ENCODE measurements around the gene PLCB1. TPM values are rescaled to one million over a fixed set of nuclear protein-coding genes. Genes with fewer than 3 reads are reported as not detected.

PLCB1 gene
- total RNA-seq, 1 experiment from 2014 or later, result not detected

DNA sequence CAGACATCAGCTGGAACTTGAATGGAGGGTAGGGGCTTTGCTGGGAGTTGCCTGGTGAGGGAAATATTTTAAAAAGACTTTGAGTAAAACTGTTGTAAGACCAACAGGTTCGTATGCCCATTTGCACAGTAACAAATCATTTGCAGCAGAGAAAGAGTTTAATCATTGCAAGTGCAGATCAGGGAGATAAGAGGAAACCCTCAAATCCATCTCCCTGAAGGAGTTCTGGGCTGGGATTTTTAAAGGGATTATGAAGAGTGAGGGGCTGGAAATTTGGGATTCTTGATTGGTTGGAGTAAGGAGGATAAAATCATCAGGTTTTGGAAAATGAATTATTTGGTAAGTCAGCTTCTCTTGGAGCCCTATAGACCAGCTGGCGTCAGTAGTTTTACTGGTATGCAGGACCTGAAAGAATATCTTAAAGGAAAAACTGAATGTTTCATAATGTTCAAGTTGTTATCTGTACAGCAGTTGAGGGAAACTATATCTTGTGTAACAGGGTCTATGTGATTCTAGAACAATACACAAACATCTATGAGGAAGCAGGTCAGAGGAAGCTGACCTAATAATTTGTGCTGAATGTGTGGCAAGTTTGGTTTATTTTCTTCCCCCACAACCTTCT, 295.5 kb downstream of the PLCB1 start:
- Histone ChIP-seq H3K27ac (no peak overlapping the region), H3K79me2 (ENCODE audit: low read depth) (no peaks in the 10 kb centered on the region), H3K36me3 (ENCODE audit: low read depth) (no peaks in the 10 kb centered on the region), H3K9me3 (ENCODE audit: insufficient read depth, low read depth) (no peaks in the 10 kb centered on the region), H3K27me3 (ENCODE audit: insufficient read depth, low read depth) (no peaks in the 10 kb centered on the region), H3K4me2 (no peak overlapping the region), H3F3A (ENCODE audit: insufficient read depth, low read depth) (no peaks in the 10 kb centered on the region), H3K4me3 (no peak overlapping the region), H3K4me1 (replicated peaks; ENCODE audit: insufficient read depth) (no peaks in the 10 kb centered on the region), H3K9me2 (ENCODE audit: insufficient read depth) (no peaks in the 10 kb centered on the region), H2AFZ (no peak overlapping the region), H4K20me1 (ENCODE audit: insufficient read depth) (no peaks in the 10 kb centered on the region)
- ChIA-PET CTCF (no interaction called here), POLR2A (ENCODE audit: unreplicated experiment) (no interaction called here)
- BruUV-seq (replicated peaks), result no TSS peak
- intact Hi-C loops (cut with micrococcal nuclease; ENCODE audit: unreplicated experiment), result no loop called here
- no peak for DNase-seq
- no peak for TF ChIP-seq EZH2 (IDR thresholded peaks at IDR 0.05; ENCODE audit: low read depth)
- TF ChIP-seq, protein P1, sequence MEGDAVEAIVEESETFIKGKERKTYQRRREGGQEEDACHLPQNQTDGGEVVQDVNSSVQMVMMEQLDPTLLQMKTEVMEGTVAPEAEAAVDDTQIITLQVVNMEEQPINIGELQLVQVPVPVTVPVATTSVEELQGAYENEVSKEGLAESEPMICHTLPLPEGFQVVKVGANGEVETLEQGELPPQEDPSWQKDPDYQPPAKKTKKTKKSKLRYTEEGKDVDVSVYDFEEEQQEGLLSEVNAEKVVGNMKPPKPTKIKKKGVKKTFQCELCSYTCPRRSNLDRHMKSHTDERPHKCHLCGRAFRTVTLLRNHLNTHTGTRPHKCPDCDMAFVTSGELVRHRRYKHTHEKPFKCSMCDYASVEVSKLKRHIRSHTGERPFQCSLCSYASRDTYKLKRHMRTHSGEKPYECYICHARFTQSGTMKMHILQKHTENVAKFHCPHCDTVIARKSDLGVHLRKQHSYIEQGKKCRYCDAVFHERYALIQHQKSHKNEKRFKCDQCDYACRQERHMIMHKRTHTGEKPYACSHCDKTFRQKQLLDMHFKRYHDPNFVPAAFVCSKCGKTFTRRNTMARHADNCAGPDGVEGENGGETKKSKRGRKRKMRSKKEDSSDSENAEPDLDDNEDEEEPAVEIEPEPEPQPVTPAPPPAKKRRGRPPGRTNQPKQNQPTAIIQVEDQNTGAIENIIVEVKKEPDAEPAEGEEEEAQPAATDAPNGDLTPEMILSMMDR (conservative IDR thresholded peaks at IDR 0.05), result no peak

DNA sequence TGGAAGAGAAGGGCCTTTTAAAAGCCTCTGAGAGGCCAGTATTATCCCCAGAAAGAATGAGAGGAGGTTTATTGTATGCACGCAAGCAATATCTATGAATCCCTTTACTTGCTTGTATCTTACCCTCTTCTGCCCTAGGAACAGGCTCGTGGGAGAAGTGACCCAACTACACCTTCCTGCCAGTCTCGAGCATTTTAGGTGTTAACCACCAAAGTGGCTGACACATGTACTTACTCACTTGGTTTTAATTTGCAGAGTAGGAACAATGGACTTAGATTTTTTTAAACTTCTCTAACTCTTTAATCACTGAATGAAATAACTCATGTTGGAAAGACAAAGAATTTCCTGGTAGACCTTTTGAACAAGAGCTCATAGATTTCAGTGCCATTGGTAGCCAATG, 296.9 kb downstream of the PLCB1 start:
- no peaks in the 10 kb centered on the region for H3K79me2 ChIP-seq (ENCODE audit: low read depth)
- H3F3A ChIP-seq (ENCODE audit: insufficient read depth, low read depth), result no peaks in the 10 kb centered on the region
- no peaks in the 10 kb centered on the region for H3K36me3 ChIP-seq (ENCODE audit: low read depth)
- TF ChIP-seq EZH2 (IDR thresholded peaks at IDR 0.05; ENCODE audit: low read depth), result no peak
- TF ChIP-seq, protein P1 (conservative IDR thresholded peaks at IDR 0.05), result no peak
- no peaks in the 10 kb centered on the region for H4K20me1 ChIP-seq (ENCODE audit: insufficient read depth)
- H3K27ac ChIP-seq, result no peak overlapping the region
- H3K9me3 ChIP-seq (ENCODE audit: insufficient read depth, low read depth), result no peaks in the 10 kb centered on the region
- DNase-seq, result no peak
- POLR2A ChIA-PET (ENCODE audit: unreplicated experiment), result no interaction called here
- H3K27me3 ChIP-seq (ENCODE audit: insufficient read depth, low read depth), result no peaks in the 10 kb centered on the region
- H3K9me2 ChIP-seq (ENCODE audit: insufficient read depth), result no peaks in the 10 kb centered on the region
- CTCF ChIA-PET, result no interaction called here
- intact Hi-C loops (cut with micrococcal nuclease; ENCODE audit: unreplicated experiment), result no loop called here
- H2AFZ ChIP-seq, result no peak overlapping the region
- H3K4me1 ChIP-seq (replicated peaks; ENCODE audit: insufficient read depth), result no peaks in the 10 kb centered on the region
- no TSS peak for BruUV-seq (replicated peaks)
- no peak overlapping the region for H3K4me3 ChIP-seq
- H3K4me2 ChIP-seq, result no peak overlapping the region

GRCh38 chr20:8431538-8432434, 299.7 kb downstream of the PLCB1 start:
- no TSS peak for BruUV-seq (replicated peaks)
- CTCF ChIA-PET, result no interaction called here

More at GRCh38 chr20:8431538-8432434, 299.7 kb downstream of the PLCB1 start:
- H3F3A ChIP-seq (ENCODE audit: insufficient read depth, low read depth), result no peaks in the 10 kb centered on the region
- POLR2A ChIA-PET (ENCODE audit: unreplicated experiment), result no interaction called here
- DNase-seq, result no peak
- H3K4me1 ChIP-seq (replicated peaks; ENCODE audit: insufficient read depth), result no peaks in the 10 kb centered on the region
- no peak overlapping the region for H3K27ac ChIP-seq
- no peaks in the 10 kb centered on the region for H3K9me2 ChIP-seq (ENCODE audit: insufficient read depth)
- TF ChIP-seq, protein P1 (conservative IDR thresholded peaks at IDR 0.05), result no peak
- no peak for TF ChIP-seq EZH2 (IDR thresholded peaks at IDR 0.05; ENCODE audit: low read depth)
- H2AFZ ChIP-seq, result no peak overlapping the region
- H3K9me3 ChIP-seq (ENCODE audit: insufficient read depth, low read depth), result no peaks in the 10 kb centered on the region
- no peaks in the 10 kb centered on the region for H3K27me3 ChIP-seq (ENCODE audit: insufficient read depth, low read depth)
- no peak overlapping the region for H3K4me3 ChIP-seq
- no peaks in the 10 kb centered on the region for H4K20me1 ChIP-seq (ENCODE audit: insufficient read depth)
- H3K4me2 ChIP-seq, result no peak overlapping the region
- H3K79me2 ChIP-seq (ENCODE audit: low read depth), result no peaks in the 10 kb centered on the region
- H3K36me3 ChIP-seq (ENCODE audit: low read depth), result no peaks in the 10 kb centered on the region
- intact Hi-C loops (cut with micrococcal nuclease; ENCODE audit: unreplicated experiment), result no loop called here

Measured in PC-9 (cell line).